SK-N-SH (cell line): Measurements from ENCODE around the gene CASQ1.

ENCODE experiments used
- CTCF ChIP-seq: fragments of 200-600 bp; sonication (generic); IDR thresholded peaks from 2 replicates; pipeline ENCODE4 v1.6.1; 2017; ENCODE audit warnings: antibody characterized with exemption, mild to moderate bottlenecking, moderate library complexity
- EP300 ChIP-seq, 2 experiments: IDR thresholded peaks; 2 replicates each; pipeline versions ENCODE4 v1.4.0 to v1.6.1; 2012; ENCODE audit warnings: borderline replicate concordance in 1 of 2, low read depth in 1 of 2, low read length in 1 of 2
- EZH2phosphoT487 ChIP-seq: fragments of 200-600 bp; sonication (generic); IDR thresholded peaks from 2 replicates; pipeline ENCODE4 v1.6.1; 2017; ENCODE audit warnings: low read depth, mixed run types, mild to moderate bottlenecking, antibody characterized with exemption, moderate library complexity, borderline replicate concordance
- FOXM1 ChIP-seq: IDR thresholded peaks from 2 replicates; pipeline ENCODE4 v1.4.0; 2012; ENCODE audit warnings: low read depth, mild to moderate bottlenecking
- GABPA ChIP-seq: IDR thresholded peaks from 2 replicates; pipeline ENCODE4 v1.4.0; 2012; ENCODE audit warnings: low read depth, mild to moderate bottlenecking
- IRF3 ChIP-seq: fragments of 150-350 bp; IDR thresholded peaks from 2 replicates; pipeline ENCODE4 v1.6.1; 2016; ENCODE audit warnings: mild to moderate bottlenecking, low read depth, low read length
- JUND ChIP-seq: IDR thresholded peaks from 2 replicates; pipeline ENCODE4 v1.4.0; 2012
- MAX ChIP-seq: IDR thresholded peaks from 2 replicates; pipeline ENCODE4 v1.4.0; 2012; ENCODE audit warnings: low read depth

- no peak for TF ChIP-seq MAX
- no peak for TF ChIP-seq CTCF
- TF ChIP-seq IRF3, result no peak
- no peak for TF ChIP-seq EZH2phosphoT487
- TF ChIP-seq JUND, result no peak
- no peak for TF ChIP-seq EP300 (IDR thresholded peaks at IDR 0.05; ENCODE audit: borderline replicate concordance in 1 of 2, low read depth in 1 of 2, low read length in 1 of 2)
- TF ChIP-seq FOXM1, result no peak
- TF ChIP-seq GABPA, result no peak
Measured at GRCh38 chr1:160188341-160188740, 2.0 kb upstream of the CASQ1 start.
